Nephron (organoid): Measurements from ENCODE around the gene NMNAT1.
"Not testable (repeated sequence)": the region's sequence is repeated elsewhere in the genome, so short reads cannot be mapped to it uniquely, and the experiment has no call there.

Experiments used
- H3K27ac Mint-ChIP-seq, 3 experiments: 2 replicates each; pipeline ENCODE4 v1.8.0; 2020; ENCODE audit warnings: mixed read lengths in 3 of 3, mild to moderate bottlenecking in 2 of 3, moderate library complexity in 1 of 3
- H3K27me3 Mint-ChIP-seq: 2 replicates; pipeline ENCODE4 v1.8.0; 2021; ENCODE audit warnings: low read depth, mild to moderate bottlenecking, moderate library complexity, mixed read lengths
- H3K36me3 Mint-ChIP-seq: 2 replicates; pipeline ENCODE4 v1.8.0; 2020; ENCODE audit warnings: low read depth, mixed read lengths
- H3K4me1 Mint-ChIP-seq: 2 replicates; pipeline ENCODE4 v1.8.0; 2020; ENCODE audit warnings: mixed read lengths
- H3K4me3 Mint-ChIP-seq, 3 experiments: 2 replicates each; pipeline ENCODE4 v1.8.0; 2020; ENCODE audit warnings: mild to moderate bottlenecking in 3 of 3, mixed read lengths in 3 of 3, moderate library complexity in 2 of 3
- H3K9me3 Mint-ChIP-seq: 2 replicates; pipeline ENCODE4 v1.8.0; 2020; ENCODE audit warnings: mixed read lengths
- CTCF ChIP-seq, 3 experiments: fragments of 200-600 bp; sonication (generic); IDR thresholded peaks; one replicate each; pipeline ENCODE4 v1.5.0; 2021; ENCODE audit warnings: antibody characterized with exemption in 3 of 3; ENCODE audit not compliant: unreplicated experiment in 3 of 3

NMNAT1 gene

GRCh38 chr1:10019561-10019960 is 76.3 kb downstream of the NMNAT1 start:
- Mint-ChIP-seq H3K4me3 (no peak overlapping the region), H3K36me3 (no peaks in the 10 kb centered on the region), H3K27ac (peak overlapping the region; percentile 41 to 84 (median 69)), H3K9me3 (peaks cover 3% of the 10 kb centered on the region), H3K27me3 (no peaks in the 10 kb centered on the region), H3K4me1 (peaks cover 27% of the 10 kb centered on the region)
- TF ChIP-seq CTCF (IDR thresholded peaks at IDR 0.05; ENCODE audit: unreplicated experiment in 3 of 3) = no peak

- Mint-ChIP-seq H3K4me1 (peaks cover 27% of the 10 kb centered on the region), H3K4me3 (no peak overlapping the region), H3K9me3 (peaks cover 3% of the 10 kb centered on the region), H3K27me3 (no peaks in the 10 kb centered on the region), H3K36me3 (no peaks in the 10 kb centered on the region), H3K27ac (peak overlapping the region; percentile 68 to 84 (median 69))
- TF ChIP-seq CTCF (IDR thresholded peaks at IDR 0.05; ENCODE audit: unreplicated experiment in 3 of 3) = no peak
These were observed 76.8 kb downstream of the NMNAT1 start for GRCh38 chr1:10020086-10020485.

GRCh38 chr1:10020678-10021077 is 77.4 kb downstream of the NMNAT1 start:
- H3K4me3 Mint-ChIP-seq, H3K36me3 Mint-ChIP-seq, H3K27me3 Mint-ChIP-seq, H3K9me3 Mint-ChIP-seq: not testable (repeated sequence)
- Mint-ChIP-seq H3K4me1 (peaks cover 24% of the 10 kb centered on the region), H3K27ac (peak overlapping the region; percentile 68 to 84 (median 69))

GRCh38 chr1:10021992-10022391 is 78.7 kb downstream of the NMNAT1 start:
- not testable (repeated sequence) for H3K9me3 Mint-ChIP-seq, H3K4me3 Mint-ChIP-seq, H3K27me3 Mint-ChIP-seq, H3K36me3 Mint-ChIP-seq
- peaks cover 19% of the 10 kb centered on the region for H3K4me1 Mint-ChIP-seq
- H3K27ac Mint-ChIP-seq = peak overlapping the region; percentile 78 to 86 (median 84)

GRCh38 chr1:10022656-10023055 is 79.4 kb downstream of the NMNAT1 start:
- Mint-ChIP-seq H3K36me3 (no peaks in the 10 kb centered on the region), H3K4me3 (no peak overlapping the region), H3K4me1 (peaks cover 16% of the 10 kb centered on the region), H3K9me3 (peaks cover 3% of the 10 kb centered on the region), H3K27ac (peak overlapping the region; percentile 78 to 86 (median 84)), H3K27me3 (no peaks in the 10 kb centered on the region)
- no peak for TF ChIP-seq CTCF (IDR thresholded peaks at IDR 0.05; ENCODE audit: unreplicated experiment in 3 of 3)

GRCh38 chr1:10025354-10025753 is 82.1 kb downstream of the NMNAT1 start:
- no peak for TF ChIP-seq CTCF (IDR thresholded peaks at IDR 0.05; ENCODE audit: unreplicated experiment in 3 of 3)
- Mint-ChIP-seq H3K9me3 (peaks cover 3% of the 10 kb centered on the region), H3K4me1 (peaks cover 11% of the 10 kb centered on the region), H3K27me3 (no peaks in the 10 kb centered on the region), H3K36me3 (no peaks in the 10 kb centered on the region), H3K4me3 (no peak overlapping the region), H3K27ac (no peak overlapping the region)

GRCh38 chr1:10027027-10027426 is 83.8 kb downstream of the NMNAT1 start:
- peaks cover 3% of the 10 kb centered on the region for H3K9me3 Mint-ChIP-seq
- H3K27ac Mint-ChIP-seq = no peak overlapping the region
- H3K4me3 Mint-ChIP-seq = no peak overlapping the region
- no peaks in the 10 kb centered on the region for H3K36me3 Mint-ChIP-seq
- peaks cover 15% of the 10 kb centered on the region for H3K4me1 Mint-ChIP-seq
- no peaks in the 10 kb centered on the region for H3K27me3 Mint-ChIP-seq
- TF ChIP-seq CTCF (IDR thresholded peaks at IDR 0.05; ENCODE audit: unreplicated experiment in 3 of 3) = no peak

GRCh38 chr1:10028956-10029500 is 85.8 kb downstream of the NMNAT1 start:
- H3K4me1 Mint-ChIP-seq = peaks cover 24% of the 10 kb centered on the region
- H3K27ac Mint-ChIP-seq = peak overlapping the region in 1 of 3 experiments; percentile 20
- H3K27me3 Mint-ChIP-seq, H3K4me3 Mint-ChIP-seq, H3K36me3 Mint-ChIP-seq, H3K9me3 Mint-ChIP-seq: not testable (repeated sequence)
